Inferior parietal cortex (tissue), 1 donor: ENCODE results near the gene DENND2C.
A peak's percentile ranks its signal among the peaks of the same experiment; 100 is the strongest.

Experiments used
- DNase-seq: peaks from one replicate; pipeline ENCODE4 v3.0.0-alpha.2; 2016; ENCODE audit errors: extremely low spot score

The DENND2C gene

GRCh38 chr1:114676115-114676514, 6.3 kb upstream of the DENND2C start:
- DNase-seq = no peak

GRCh38 chr1:114671939-114672275, 2.1 kb upstream of the DENND2C start:
- no peak for DNase-seq

GRCh38 chr1:114671011-114671938, 1.4 kb upstream of the DENND2C start:
- DNase-seq = no peak

GRCh38 chr1:114670083-114671010, 498 bp upstream of the DENND2C start:
- peak; percentile 60 for DNase-seq

- DNase-seq = no peak
These were observed 876 bp downstream of the DENND2C start for GRCh38 chr1:114668784-114669561.

GRCh38 chr1:114668373-114668772, 1.5 kb downstream of the DENND2C start:
- no peak for DNase-seq

GRCh38 chr1:114666954-114667353, 2.9 kb downstream of the DENND2C start:
- DNase-seq = no peak

DNA sequence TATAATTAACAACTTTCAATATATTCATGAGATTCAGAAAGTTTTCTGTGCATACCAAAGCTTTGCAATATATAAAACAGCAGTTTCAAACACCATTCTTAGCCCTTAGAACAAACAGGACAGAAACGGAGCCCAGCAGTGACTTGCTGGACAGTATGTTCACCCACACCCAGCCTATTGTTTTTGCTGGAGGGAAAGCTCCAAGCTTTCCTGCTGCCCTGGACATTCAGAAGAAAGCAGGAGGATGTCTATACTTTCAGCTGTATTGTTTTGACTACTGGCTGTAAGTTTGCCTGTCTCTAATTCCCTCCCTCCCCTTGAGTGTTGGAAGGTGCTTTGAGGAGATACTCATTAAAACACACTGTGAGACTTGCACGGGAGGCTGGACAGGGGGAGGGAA, 9.6 kb downstream of the DENND2C start:
- no peak for DNase-seq

DNA sequence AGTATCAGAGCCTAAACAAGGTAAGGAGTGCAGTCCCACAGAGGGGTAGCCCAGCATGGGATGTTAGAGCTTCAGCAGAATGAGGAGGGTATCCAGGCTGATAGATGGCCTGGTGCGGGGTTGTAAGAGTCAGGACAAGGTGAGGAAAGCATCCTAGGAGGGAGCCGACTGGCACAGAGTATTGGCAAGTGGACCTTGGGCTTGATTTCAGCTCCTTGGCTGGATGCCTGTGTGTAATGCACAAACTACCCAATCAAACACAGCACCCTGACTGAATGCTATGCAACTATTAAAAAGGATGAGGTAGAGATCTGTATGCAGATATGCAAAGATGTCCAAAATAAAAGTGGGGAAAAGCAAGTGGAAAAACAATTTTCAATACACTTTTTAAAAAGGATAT, 18.0 kb downstream of the DENND2C start:
- no peak for DNase-seq

DNA sequence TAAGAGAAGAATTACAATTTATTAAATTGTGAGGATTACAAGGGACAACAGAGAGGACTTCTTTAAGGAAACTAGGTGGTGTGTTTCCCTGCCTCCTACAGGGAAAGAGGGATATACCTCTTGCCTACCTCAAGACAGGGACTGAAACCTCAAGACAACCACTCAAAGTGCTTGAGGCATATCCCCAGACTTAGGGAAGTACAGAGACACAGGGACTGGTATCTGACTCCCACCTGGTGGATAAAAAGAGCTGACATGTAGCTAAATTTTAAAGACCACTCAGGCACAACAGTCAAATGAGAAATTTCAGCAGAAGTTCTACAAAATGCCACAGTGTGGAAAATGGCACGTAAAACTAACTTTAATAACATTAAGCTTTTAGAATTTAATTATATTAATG, 21.3 kb downstream of the DENND2C start:
- no peak for DNase-seq

DNA sequence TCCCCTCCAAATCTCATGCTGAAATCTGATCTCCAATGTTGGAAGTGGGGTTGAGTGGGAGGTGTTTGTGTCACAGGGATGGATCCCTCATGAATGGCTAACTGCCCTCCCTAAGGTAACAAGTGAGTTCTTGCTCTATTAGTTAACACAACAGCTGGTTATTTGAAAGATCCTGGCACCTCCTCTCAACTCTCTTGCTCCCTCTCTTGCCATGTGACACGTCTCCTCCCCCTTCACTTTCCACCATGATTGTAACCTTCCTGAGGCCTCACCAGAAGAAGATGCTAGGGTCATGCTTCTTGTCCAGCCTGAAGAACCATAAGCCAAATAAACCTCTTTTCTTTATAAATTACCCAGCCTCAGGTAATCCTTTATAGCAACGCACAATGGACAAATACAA, 28.5 kb downstream of the DENND2C start:
- no peak for DNase-seq

DNA sequence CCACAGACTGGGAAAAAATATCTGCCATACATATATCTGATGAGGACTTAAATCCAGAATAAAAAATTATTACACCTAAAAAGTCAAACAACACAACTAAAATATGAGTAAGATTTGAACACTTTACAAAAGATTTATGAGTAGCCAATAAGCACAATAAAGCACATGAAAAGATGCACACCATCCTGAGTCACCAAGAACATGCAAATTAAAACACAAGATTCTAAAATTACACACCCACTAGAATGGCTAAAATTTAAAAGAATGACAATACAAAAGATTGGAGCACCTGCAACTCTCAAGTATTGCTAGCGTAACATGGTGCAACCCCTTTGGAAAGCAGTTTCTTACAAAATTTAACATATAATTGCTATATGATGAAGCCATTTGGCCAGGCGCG, 30.9 kb downstream of the DENND2C start:
- DNase-seq = no peak

GRCh38 chr1:114632427-114632826, 37.4 kb downstream of the DENND2C start:
- DNase-seq = no peak

- no peak for DNase-seq
These were observed 42.7 kb downstream of the DENND2C start for GRCh38 chr1:114627107-114627506.

DNA sequence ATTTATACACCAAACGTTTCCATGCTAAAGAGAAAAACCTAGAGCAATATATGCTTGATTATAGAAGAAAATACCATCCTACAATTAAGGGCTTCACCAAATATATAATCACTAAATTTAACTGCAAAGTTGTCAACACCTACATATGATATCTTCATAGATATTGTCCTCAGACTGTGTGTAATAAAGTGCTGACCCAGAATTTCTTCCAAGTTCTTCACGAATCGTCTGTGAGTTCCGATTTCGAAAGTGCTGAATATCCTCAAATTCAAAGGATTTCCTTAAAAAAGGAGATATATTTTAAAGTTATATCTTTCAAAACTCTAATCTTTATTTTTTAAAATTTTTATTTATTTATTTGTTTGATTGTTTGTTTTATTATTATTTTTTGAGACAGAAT, 46.5 kb downstream of the DENND2C start:
- DNase-seq = no peak

DNA sequence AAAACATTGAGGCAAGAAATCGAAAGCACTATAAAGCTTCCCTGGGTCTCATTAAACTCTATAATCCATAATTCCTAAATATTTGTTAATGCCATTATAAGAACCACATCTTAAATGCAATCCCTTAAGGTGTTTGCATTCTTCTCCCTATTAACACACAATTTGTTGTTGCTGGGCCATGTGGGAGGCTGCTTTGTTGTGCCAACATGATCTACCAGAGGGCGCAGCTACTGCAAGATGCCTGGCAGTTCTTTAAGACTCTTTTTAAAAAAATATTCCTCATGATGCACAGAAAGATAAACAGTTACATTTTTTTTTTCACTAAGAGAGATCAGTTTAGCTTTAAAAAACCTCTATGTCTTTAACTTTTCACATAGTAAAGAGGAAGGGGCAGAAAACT, 49.4 kb downstream of the DENND2C start:
- DNase-seq = no peak

GRCh38 chr1:114618606-114619005, 51.2 kb downstream of the DENND2C start:
- no peak for DNase-seq

DNA sequence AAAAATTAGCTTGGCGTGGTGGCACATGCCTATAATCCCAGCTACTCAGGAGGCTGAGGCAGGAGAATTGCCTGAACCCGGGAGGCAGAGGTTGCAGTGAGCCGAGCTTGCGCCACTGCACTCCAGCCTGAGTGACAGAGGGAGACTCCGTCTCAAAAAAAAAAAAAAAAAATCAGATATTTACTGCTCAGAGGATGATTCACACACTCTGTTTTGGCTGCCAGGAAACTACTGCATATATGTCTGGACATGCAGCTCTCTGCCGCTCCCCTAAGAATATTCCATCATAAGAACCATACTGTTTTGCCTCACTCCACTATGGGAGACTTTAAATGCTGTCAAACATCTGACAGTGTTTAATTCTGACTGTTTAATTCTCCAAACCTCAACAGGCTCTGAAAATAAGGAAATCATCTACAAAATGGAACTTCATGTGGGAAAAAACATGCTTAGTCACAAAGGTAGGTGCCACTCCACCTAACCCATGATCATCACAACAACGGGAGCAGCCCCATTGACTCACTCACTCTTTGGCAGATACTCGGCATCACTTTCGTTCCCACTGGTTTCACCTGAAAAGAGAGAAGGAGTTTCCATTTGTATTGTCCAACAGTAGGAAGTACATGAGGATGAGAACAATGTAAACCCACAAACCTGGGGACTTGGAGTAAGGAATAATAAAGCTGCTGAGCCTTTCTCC, 59.2 kb downstream of the DENND2C start:
- no peak for DNase-seq

- no peak for DNase-seq
These were observed 60.0 kb downstream of the DENND2C start for GRCh38 chr1:114609826-114610225.

GRCh38 chr1:114609026-114609425, 60.8 kb downstream of the DENND2C start:
- DNase-seq = no peak

GRCh38 chr1:114607223-114607622, 62.6 kb downstream of the DENND2C start:
- DNase-seq = no peak
